ENCODE measurements around the gene EIF2S2.

DNA sequence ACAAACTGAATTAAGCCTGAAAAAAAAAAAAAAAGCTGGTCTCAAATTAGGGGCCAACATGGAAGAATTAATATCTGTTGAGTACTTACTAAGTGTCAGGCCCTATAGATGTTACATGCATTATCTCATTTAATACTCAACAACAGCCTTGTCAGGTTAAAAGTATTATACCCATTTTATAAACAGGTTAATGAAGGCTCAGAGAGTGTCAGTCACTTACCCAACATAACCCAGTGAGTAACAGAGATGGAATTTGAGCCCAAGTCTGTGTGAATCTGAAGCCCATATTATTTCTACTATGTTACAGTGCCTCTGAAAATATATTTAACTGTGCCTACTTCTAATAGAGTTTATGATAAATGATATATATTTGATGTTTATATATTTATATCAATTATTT, 11.3 kb upstream of the EIF2S2 start:
- TF ChIP-seq POLR2A (IDR thresholded peaks at IDR 0.05; ENCODE audit: low read length) (no peak), GATA1 (IDR thresholded peaks at IDR 0.05; ENCODE audit: low read depth, low read length) (no peak)

Measured in erythroblast (primary cell).